ENCODE data around the gene MEGF11. TPM values are rescaled to one million over a fixed set of nuclear protein-coding genes. Genes with fewer than 3 reads are reported as not detected.
A peak's percentile ranks its signal among the peaks of the same experiment; 100 is the strongest.

Gene MEGF11
- total and polyA plus RNA-seq, 2 donors (not counting 1 experiment from before 2014, with no cell fraction given): under 0.01 TPM; not detected in 1

- DNase-seq (ENCODE audit: low read depth in 2 of 2): no peak
- H3K4me3 ChIP-seq (replicated peaks in 1 of 4; ENCODE audit: control extremely low read depth in 1 of 4, insufficient read depth in 1 of 4, low read depth in 3 of 4, low read length in 4 of 4): no peak overlapping the region
- H4K20me1 ChIP-seq (ENCODE audit: control insufficient read depth, extremely low read depth, insufficient read depth, low read length): no peaks in the 10 kb centered on the region
- H3K4me1 ChIP-seq (ENCODE audit: control insufficient read depth, extremely low read depth, insufficient read depth, low read length): no peaks in the 10 kb centered on the region
- no peaks in the 10 kb centered on the region for H3K27me3 ChIP-seq (ENCODE audit: control insufficient read depth, insufficient read depth, low read length)
- TF ChIP-seq CTCF (conservative IDR thresholded peaks at IDR 0.05 in 1 of 2, IDR thresholded peaks at IDR 0.05 in 1 of 2; ENCODE audit: low read depth in 1 of 2, low read length in 2 of 2): no peak
- no peak for TF ChIP-seq EZH2 (IDR thresholded peaks at IDR 0.05; ENCODE audit: low read length, missing control alignments)
- H2AFZ ChIP-seq (ENCODE audit: low read length): no peak overlapping the region
- H3K36me3 ChIP-seq (ENCODE audit: control insufficient read depth, insufficient read depth, low read length): peaks cover 7% of the 10 kb centered on the region
- H3K9ac ChIP-seq (ENCODE audit: insufficient read depth, low read length): no peak overlapping the region
- no peak overlapping the region for H3K4me2 ChIP-seq (ENCODE audit: extremely low read depth, insufficient read depth, low read length)
- peaks cover 10% of the 10 kb centered on the region for H3K79me2 ChIP-seq (ENCODE audit: control insufficient read depth, insufficient read depth, low read length)
- no peak overlapping the region for H3K27ac ChIP-seq (ENCODE audit: insufficient read depth, low read length)
- no peaks in the 10 kb centered on the region for H3K9me3 ChIP-seq (ENCODE audit: control insufficient read depth, insufficient read depth, low read depth, low read length)
These were observed 371.6 kb downstream of the MEGF11 start for GRCh38 chr15:65881766-65882434.

- H3K79me2 ChIP-seq (ENCODE audit: control insufficient read depth, insufficient read depth, low read length): peaks cover 51% of the 10 kb centered on the region
- H3K4me2 ChIP-seq (ENCODE audit: extremely low read depth, insufficient read depth, low read length): no peak overlapping the region
- no peak overlapping the region for H3K9ac ChIP-seq (ENCODE audit: insufficient read depth, low read length)
- TF ChIP-seq CTCF (conservative IDR thresholded peaks at IDR 0.05 in 1 of 2, IDR thresholded peaks at IDR 0.05 in 1 of 2; ENCODE audit: low read depth in 1 of 2, low read length in 2 of 2) (no peak), EZH2 (IDR thresholded peaks at IDR 0.05; ENCODE audit: low read length, missing control alignments) (no peak)
- peak in 1 of 2 donors; percentile 5 for DNase-seq (ENCODE audit: low read depth in 2 of 2)
- no peak overlapping the region for H3K4me3 ChIP-seq (replicated peaks in 1 of 4; ENCODE audit: control extremely low read depth in 1 of 4, insufficient read depth in 1 of 4, low read depth in 3 of 4, low read length in 4 of 4)
- H3K4me1 ChIP-seq (ENCODE audit: control insufficient read depth, extremely low read depth, insufficient read depth, low read length): no peaks in the 10 kb centered on the region
- H3K36me3 ChIP-seq (ENCODE audit: control insufficient read depth, insufficient read depth, low read length): peaks cover 9% of the 10 kb centered on the region
- no peaks in the 10 kb centered on the region for H3K9me3 ChIP-seq (ENCODE audit: control insufficient read depth, insufficient read depth, low read depth, low read length)
- no peaks in the 10 kb centered on the region for H4K20me1 ChIP-seq (ENCODE audit: control insufficient read depth, extremely low read depth, insufficient read depth, low read length)
- H3K27ac ChIP-seq (ENCODE audit: insufficient read depth, low read length): no peak overlapping the region
- no peak overlapping the region for H2AFZ ChIP-seq (ENCODE audit: low read length)
- H3K27me3 ChIP-seq (ENCODE audit: control insufficient read depth, insufficient read depth, low read length): no peaks in the 10 kb centered on the region
These were observed 375.8 kb downstream of the MEGF11 start for GRCh38 chr15:65877749-65878148.

- Histone ChIP-seq H3K36me3 (ENCODE audit: control insufficient read depth, insufficient read depth, low read length) (peaks cover 9% of the 10 kb centered on the region), H2AFZ (ENCODE audit: low read length) (no peak overlapping the region), H3K9me3 (ENCODE audit: control insufficient read depth, insufficient read depth, low read depth, low read length) (no peaks in the 10 kb centered on the region), H3K27ac (ENCODE audit: insufficient read depth, low read length) (no peak overlapping the region), H3K4me1 (ENCODE audit: control insufficient read depth, extremely low read depth, insufficient read depth, low read length) (no peaks in the 10 kb centered on the region), H3K27me3 (ENCODE audit: control insufficient read depth, insufficient read depth, low read length) (no peaks in the 10 kb centered on the region), H4K20me1 (ENCODE audit: control insufficient read depth, extremely low read depth, insufficient read depth, low read length) (peaks cover 2% of the 10 kb centered on the region), H3K79me2 (ENCODE audit: control insufficient read depth, insufficient read depth, low read length) (peaks cover 71% of the 10 kb centered on the region), H3K4me3 (replicated peaks in 1 of 4; ENCODE audit: control extremely low read depth in 1 of 4, insufficient read depth in 1 of 4, low read depth in 3 of 4, low read length in 4 of 4) (no peak overlapping the region), H3K4me2 (ENCODE audit: extremely low read depth, insufficient read depth, low read length) (no peak overlapping the region), H3K9ac (ENCODE audit: insufficient read depth, low read length) (no peak overlapping the region)
- peak in 1 of 2 donors; percentile 12 for DNase-seq (ENCODE audit: low read depth in 2 of 2)
- no peak for TF ChIP-seq CTCF (conservative IDR thresholded peaks at IDR 0.05 in 1 of 2, IDR thresholded peaks at IDR 0.05 in 1 of 2; ENCODE audit: low read depth in 1 of 2, low read length in 2 of 2)
- TF ChIP-seq EZH2 (IDR thresholded peaks at IDR 0.05; ENCODE audit: low read length, missing control alignments): no peak
These were observed 378.1 kb downstream of the MEGF11 start for GRCh38 chr15:65875458-65875857.
